Sigmoid colon (tissue), 7 donors: ENCODE measurements around the gene CDKAL1. TPM values are rescaled to one million over a fixed set of nuclear protein-coding genes. Genes with fewer than 3 reads are reported as not detected.

Experiments
- DNase-seq: peaks from one replicate; pipeline ENCODE4 v3.0.0-alpha.2; 2019
- H3K27ac ChIP-seq, 4 donors: fragments of 200-600 bp; sonication (generic); one replicate each; pipeline ENCODE4 v1.5.1; 2016 to 2019; ENCODE audit warnings: mild to moderate bottlenecking in 1 of 4
- H3K27me3 ChIP-seq, 3 donors: fragments of 200-600 bp; sonication (generic); one replicate each; pipeline ENCODE4 v1.5.1; 2019; ENCODE audit warnings: mild to moderate bottlenecking in 1 of 3
- H3K36me3 ChIP-seq, 4 donors: fragments of 200-600 bp; sonication (generic); one replicate each; pipeline ENCODE4 v1.5.1; 2016 to 2019
- H3K4me1 ChIP-seq, 4 donors: fragments of 200-600 bp; sonication (generic); one replicate each; pipeline ENCODE4 v1.5.1; 2017 to 2019
- H3K4me3 ChIP-seq, 4 donors: fragments of 200-600 bp; sonication (generic); one replicate each; pipeline ENCODE4 v1.5.1; 2017 to 2019; ENCODE audit warnings: mild to moderate bottlenecking in 2 of 4, moderate library complexity in 1 of 4
- H3K9me3 ChIP-seq, 4 donors: fragments of 200-600 bp in 3 of 4; sonication (generic) in 3 of 4; one replicate each; pipeline versions ENCODE4 v1.5.1 to v1.6.1; 2013 to 2019
- EP300 ChIP-seq, 4 donors: sonication (generic); formaldehyde crosslinking; IDR thresholded peaks; one replicate each; pipeline ENCODE4 v1.6.1; 2017; ENCODE audit warnings: antibody characterized with exemption in 4 of 4
- POLR2A ChIP-seq, 2 donors: fragments of 450-650 bp; IDR thresholded peaks; one replicate each; pipeline ENCODE4 v1.6.1; 2016; ENCODE audit warnings: antibody characterized with exemption in 2 of 2, mild to moderate bottlenecking in 2 of 2, moderate library complexity in 2 of 2
- POLR2AphosphoS5 ChIP-seq, 4 donors: sonication (generic); formaldehyde crosslinking; IDR thresholded peaks; one replicate each; pipeline ENCODE4 v1.6.1; 2017; ENCODE audit warnings: antibody characterized with exemption in 4 of 4
- WGBS, 2 donors: extraction: QIAGEN DNeasy Blood & Tissue Kit; methylation state at CpG; one replicate each; pipeline ENCODE4 v1.1.7; 2013; 5-methylcytosine and 5-hydroxymethylcytosine counted together
- intact Hi-C: fragments of 100-400 bp; cut with DNase I; formaldehyde crosslinking; loops from one replicate; pipeline ENCODE4 v1.15.1; 2023
- polyA plus RNA-seq, 3 donors: library from polyadenylated mRNA; stranded (reverse); fragments of 200-250 nt; gene quantifications; one replicate each; pipeline ENCODE4 v1.2.3, GENCODE V29; 2013
- total RNA-seq, 4 donors: library from RNA; depleted of rRNA; stranded (reverse); fragments of >200 nt; gene quantifications; one replicate each; pipeline ENCODE4 v1.1.0, GENCODE V29; 2016
- TF ChIP-seq, protein P1 (sequence below), 4 experiments: fragments of 450-650 bp in 3 of 4; fragments of 200-600 bp in 1 of 4; IDR thresholded peaks; one replicate each; pipeline ENCODE4 v1.5.1; 2016 to 2019; ENCODE audit warnings: antibody characterized with exemption in 4 of 4, mild to moderate bottlenecking in 3 of 4, moderate library complexity in 2 of 4
- donor health status: healthy with polysubstance abuse.
- donor health status: Bipolar disorder and iron deficiency.
- donor health status: healthy.

The CDKAL1 gene
- total and polyA plus RNA-seq, 7 donors, result 2.8 to 14.7 (median 11.4) TPM

- intact Hi-C loops, result no loop called here
- WGBS, 2 donors, result 83 to 84% methylated on average over 2 of the region's 2 CpGs
Measured at GRCh38 chr6:20850686-20851416, 316.6 kb downstream of the CDKAL1 start.

GRCh38 chr6:20851795-20852194 is 317.5 kb downstream of the CDKAL1 start:
- Histone ChIP-seq H3K27ac (no peak overlapping the region), H3K27me3 (no peaks in the 10 kb centered on the region), H3K36me3 (no peaks in the 10 kb centered on the region), H3K9me3 (no peaks in the 10 kb centered on the region), H3K4me1 (peaks cover 0 to 14% (median 4%) of the 10 kb centered on the region in 4 donors), H3K4me3 (no peak overlapping the region)
- TF ChIP-seq POLR2A (IDR thresholded peaks at IDR 0.05) (no peak), EP300 (IDR thresholded peaks at IDR 0.05) (no peak)
- 79 to 91% methylated on average over 1 of the region's 1 CpG for WGBS, 2 donors
- intact Hi-C loops, result no loop called here
- DNase-seq, result no peak

More at GRCh38 chr6:20850686-20851416, 316.6 kb downstream of the CDKAL1 start:
- no peak for DNase-seq
- TF ChIP-seq, protein P1, sequence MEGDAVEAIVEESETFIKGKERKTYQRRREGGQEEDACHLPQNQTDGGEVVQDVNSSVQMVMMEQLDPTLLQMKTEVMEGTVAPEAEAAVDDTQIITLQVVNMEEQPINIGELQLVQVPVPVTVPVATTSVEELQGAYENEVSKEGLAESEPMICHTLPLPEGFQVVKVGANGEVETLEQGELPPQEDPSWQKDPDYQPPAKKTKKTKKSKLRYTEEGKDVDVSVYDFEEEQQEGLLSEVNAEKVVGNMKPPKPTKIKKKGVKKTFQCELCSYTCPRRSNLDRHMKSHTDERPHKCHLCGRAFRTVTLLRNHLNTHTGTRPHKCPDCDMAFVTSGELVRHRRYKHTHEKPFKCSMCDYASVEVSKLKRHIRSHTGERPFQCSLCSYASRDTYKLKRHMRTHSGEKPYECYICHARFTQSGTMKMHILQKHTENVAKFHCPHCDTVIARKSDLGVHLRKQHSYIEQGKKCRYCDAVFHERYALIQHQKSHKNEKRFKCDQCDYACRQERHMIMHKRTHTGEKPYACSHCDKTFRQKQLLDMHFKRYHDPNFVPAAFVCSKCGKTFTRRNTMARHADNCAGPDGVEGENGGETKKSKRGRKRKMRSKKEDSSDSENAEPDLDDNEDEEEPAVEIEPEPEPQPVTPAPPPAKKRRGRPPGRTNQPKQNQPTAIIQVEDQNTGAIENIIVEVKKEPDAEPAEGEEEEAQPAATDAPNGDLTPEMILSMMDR (IDR thresholded peaks at IDR 0.05), result no peak
- TF ChIP-seq EP300 (IDR thresholded peaks at IDR 0.05) (no peak), POLR2A (IDR thresholded peaks at IDR 0.05) (no peak), POLR2AphosphoS5 (IDR thresholded peaks at IDR 0.05) (no peak)
- Histone ChIP-seq H3K4me1 (peaks cover 0 to 19% (median 5%) of the 10 kb centered on the region in 4 donors), H3K4me3 (no peak overlapping the region), H3K27ac (no peak overlapping the region), H3K36me3 (no peaks in the 10 kb centered on the region), H3K9me3 (no peaks in the 10 kb centered on the region), H3K27me3 (no peaks in the 10 kb centered on the region)

GRCh38 chr6:20853828-20854227 is 319.6 kb downstream of the CDKAL1 start:
- Histone ChIP-seq H3K27me3 (no peaks in the 10 kb centered on the region), H3K4me3 (no peak overlapping the region), H3K9me3 (no peaks in the 10 kb centered on the region), H3K27ac (no peak overlapping the region), H3K4me1 (no peaks in the 10 kb centered on the region), H3K36me3 (no peaks in the 10 kb centered on the region)
- intact Hi-C loops, result no loop called here
- 62 to 81% methylated on average over 3 of the region's 3 CpGs for WGBS, 2 donors
- TF ChIP-seq EP300 (IDR thresholded peaks at IDR 0.05), result no peak
- no peak for TF ChIP-seq POLR2A (IDR thresholded peaks at IDR 0.05)
- TF ChIP-seq, protein P1 (IDR thresholded peaks at IDR 0.05), result no peak
- TF ChIP-seq POLR2AphosphoS5 (IDR thresholded peaks at IDR 0.05), result no peak
- DNase-seq, result no peak

- intact Hi-C loops, result no loop called here
- no peak for DNase-seq
- no peaks in the 10 kb centered on the region for H3K4me1 ChIP-seq
- no peaks in the 10 kb centered on the region for H3K27me3 ChIP-seq
- WGBS, 2 donors, result 86 to 91% methylated on average over 7 of the region's 7 CpGs
- H3K27ac ChIP-seq, result no peak overlapping the region
- H3K36me3 ChIP-seq, result no peaks in the 10 kb centered on the region
- no peak for TF ChIP-seq EP300 (IDR thresholded peaks at IDR 0.05)
- no peak for TF ChIP-seq POLR2AphosphoS5 (IDR thresholded peaks at IDR 0.05)
- TF ChIP-seq, protein P1 (IDR thresholded peaks at IDR 0.05), result no peak
- no peak for TF ChIP-seq POLR2A (IDR thresholded peaks at IDR 0.05)
- no peaks in the 10 kb centered on the region for H3K9me3 ChIP-seq
- no peak overlapping the region for H3K4me3 ChIP-seq
Measured at GRCh38 chr6:20856681-20857288, 322.5 kb downstream of the CDKAL1 start.

DNA sequence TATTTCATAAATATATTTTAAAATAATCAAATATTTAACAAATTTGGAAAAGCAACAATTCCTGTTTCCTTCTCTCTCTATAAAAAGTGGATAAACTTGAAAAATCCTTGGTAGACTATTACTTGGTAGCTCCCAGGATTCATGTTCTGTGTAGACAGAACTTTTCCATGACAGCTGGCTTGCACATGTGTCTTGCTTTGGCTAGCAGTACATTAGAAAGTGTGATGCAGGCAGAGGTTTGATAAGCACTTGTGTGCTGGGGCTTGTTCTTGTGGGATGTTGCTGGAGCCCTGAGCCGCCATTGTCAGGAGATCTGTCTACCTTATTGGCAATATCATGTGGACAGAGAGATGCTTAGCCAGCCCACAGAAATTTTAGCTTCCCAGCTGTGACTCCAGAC is 327.2 kb downstream of the CDKAL1 start:
- Histone ChIP-seq H3K27ac (no peak overlapping the region), H3K4me3 (no peak overlapping the region), H3K27me3 (no peaks in the 10 kb centered on the region), H3K4me1 (no peaks in the 10 kb centered on the region), H3K9me3 (no peaks in the 10 kb centered on the region), H3K36me3 (no peaks in the 10 kb centered on the region)
- intact Hi-C loops, result no loop called here
- DNase-seq, result no peak
- 94% methylated on average over 1 of the region's 1 CpG for WGBS, 2 donors
- TF ChIP-seq POLR2A (IDR thresholded peaks at IDR 0.05) (no peak), EP300 (IDR thresholded peaks at IDR 0.05) (no peak), POLR2AphosphoS5 (IDR thresholded peaks at IDR 0.05) (no peak)
- TF ChIP-seq, protein P1 (IDR thresholded peaks at IDR 0.05), result no peak
